Measurements from ENCODE around the gene ACAA1.
A peak's percentile ranks its signal among the peaks of the same experiment; 100 is the strongest.

The ACAA1 gene

GRCh38 chr3:38168151-38169026, 31.5 kb upstream of the ACAA1 start:
- Mint-ChIP-seq H3K27ac (no peak overlapping the region), H3K36me3 (ENCODE audit: low read depth) (peaks cover 24% of the 10 kb centered on the region), H3K4me3 (peak overlapping the region; percentile 1), H3K4me1 (peaks cover 51% of the 10 kb centered on the region), H3K9me3 (no peaks in the 10 kb centered on the region), H3K27me3 (ENCODE audit: low read depth, poor library complexity) (no peaks in the 10 kb centered on the region)
- no peak for TF ChIP-seq CTCF (IDR thresholded peaks at IDR 0.05)
- no peak for DNase-seq

- no peak for TF ChIP-seq CTCF (IDR thresholded peaks at IDR 0.05)
- Mint-ChIP-seq H3K27ac (no peak overlapping the region), H3K36me3 (ENCODE audit: low read depth) (peaks cover 24% of the 10 kb centered on the region), H3K27me3 (ENCODE audit: low read depth, poor library complexity) (no peaks in the 10 kb centered on the region), H3K4me3 (peak overlapping the region; percentile 99), H3K4me1 (peaks cover 51% of the 10 kb centered on the region), H3K9me3 (no peaks in the 10 kb centered on the region)
- DNase-seq = no peak
Observed at GRCh38 chr3:38167591-38167990, 30.7 kb upstream of the ACAA1 start.

GRCh38 chr3:38165722-38166387, 28.9 kb upstream of the ACAA1 start:
- Mint-ChIP-seq H3K4me1 (peaks cover 51% of the 10 kb centered on the region), H3K4me3 (peak overlapping the region; percentile 99), H3K27ac (peak overlapping the region; percentile 97), H3K9me3 (no peaks in the 10 kb centered on the region), H3K36me3 (ENCODE audit: low read depth) (peaks cover 24% of the 10 kb centered on the region), H3K27me3 (ENCODE audit: low read depth, poor library complexity) (no peaks in the 10 kb centered on the region)
- TF ChIP-seq CTCF (IDR thresholded peaks at IDR 0.05) = no peak
- no peak for DNase-seq

GRCh38 chr3:38164952-38165721, 28.2 kb upstream of the ACAA1 start, which contains the start of gene OXSR1:
OXSR1 (plus strand) TSS chr3:38165537; CDS start chr3:38165877, 340 bp downstream.
- DNase-seq = peak; percentile 96
- H3K9me3 Mint-ChIP-seq = no peaks in the 10 kb centered on the region
- H3K27me3 Mint-ChIP-seq (ENCODE audit: low read depth, poor library complexity) = no peaks in the 10 kb centered on the region
- H3K27ac Mint-ChIP-seq = peak within 1 kb of the TSS; percentile 100
- H3K4me1 Mint-ChIP-seq = peaks cover 44% of the 10 kb centered on the region
- TF ChIP-seq CTCF (IDR thresholded peaks at IDR 0.05) = no peak
- H3K36me3 Mint-ChIP-seq (ENCODE audit: low read depth) = peaks cover 24% of the 10 kb centered on the region
- peak within 1 kb of the TSS; percentile 99 for H3K4me3 Mint-ChIP-seq

- H3K36me3 Mint-ChIP-seq (ENCODE audit: low read depth) = peaks cover 24% of the 10 kb centered on the region
- H3K27me3 Mint-ChIP-seq (ENCODE audit: low read depth, poor library complexity) = peaks cover 3% of the 10 kb centered on the region
- H3K27ac Mint-ChIP-seq = peak overlapping the region; percentile 100
- no peak for TF ChIP-seq CTCF (IDR thresholded peaks at IDR 0.05)
- H3K4me1 Mint-ChIP-seq = peaks cover 41% of the 10 kb centered on the region
- no peak for DNase-seq
- H3K9me3 Mint-ChIP-seq = no peaks in the 10 kb centered on the region
- H3K4me3 Mint-ChIP-seq = peak overlapping the region; percentile 99
Observed at GRCh38 chr3:38164643-38164951, 27.7 kb upstream of the ACAA1 start.

Data from nephron progenitor cell (in vitro differentiated cells).